ENCODE measurements around the gene SND1. TPM values are rescaled to one million over a fixed set of nuclear protein-coding genes. Genes with fewer than 3 reads are reported as not detected.

Gene SND1
- total RNA-seq, 3 donors from 2014 or later: 83.5 to 131 (median 120) TPM

- H3K9me3 ChIP-seq: no peaks in the 10 kb centered on the region
- no peaks in the 10 kb centered on the region for H3K36me3 ChIP-seq
- no peak for DNase-seq (ENCODE audit: low spot score in 2 of 2)
- no peak overlapping the region for H3K27ac ChIP-seq
- H3K4me3 ChIP-seq: no peak overlapping the region
- TF ChIP-seq CTCF (IDR thresholded peaks at IDR 0.05) (no peak), POLR2AphosphoS5 (IDR thresholded peaks at IDR 0.05) (no peak)
- intact Hi-C loops (cut with DNase I; ENCODE audit: low total_unique reads): no loop called here
- H3K27me3 ChIP-seq: no peaks in the 10 kb centered on the region
- no peaks in the 10 kb centered on the region for H3K4me1 ChIP-seq
Observed at GRCh38 chr7:128081351-128081750, 429.4 kb downstream of the SND1 start.

GRCh38 chr7:128081808-128082207 lies 429.8 kb downstream of the SND1 start:
- Histone ChIP-seq H3K27me3 (no peaks in the 10 kb centered on the region), H3K9me3 (no peaks in the 10 kb centered on the region), H3K36me3 (no peaks in the 10 kb centered on the region), H3K4me3 (no peak overlapping the region), H3K27ac (no peak overlapping the region), H3K4me1 (no peaks in the 10 kb centered on the region)
- no peak for DNase-seq (ENCODE audit: low spot score in 2 of 2)
- TF ChIP-seq POLR2AphosphoS5 (IDR thresholded peaks at IDR 0.05) (no peak), POLR2A (IDR thresholded peaks at IDR 0.05) (no peak), CTCF (IDR thresholded peaks at IDR 0.05) (no peak)
- intact Hi-C loops (cut with DNase I; ENCODE audit: low total_unique reads): no loop called here

- DNase-seq (ENCODE audit: low spot score in 2 of 2): no peak
- Histone ChIP-seq H3K4me3 (no peak overlapping the region), H3K9me3 (no peaks in the 10 kb centered on the region), H3K27me3 (no peaks in the 10 kb centered on the region), H3K27ac (no peak overlapping the region), H3K4me1 (no peaks in the 10 kb centered on the region), H3K36me3 (no peaks in the 10 kb centered on the region)
- intact Hi-C loops (cut with DNase I; ENCODE audit: low total_unique reads): no loop called here
- TF ChIP-seq CTCF (IDR thresholded peaks at IDR 0.05) (no peak), POLR2A (IDR thresholded peaks at IDR 0.05) (no peak), POLR2AphosphoS5 (IDR thresholded peaks at IDR 0.05) (no peak)
Observed at GRCh38 chr7:128082431-128082830, 430.4 kb downstream of the SND1 start.

GRCh38 chr7:128084896-128085608 lies 433.1 kb downstream of the SND1 start:
- Histone ChIP-seq H3K27me3 (no peaks in the 10 kb centered on the region), H3K27ac (no peak overlapping the region), H3K36me3 (no peaks in the 10 kb centered on the region), H3K9me3 (no peaks in the 10 kb centered on the region), H3K4me3 (no peak overlapping the region), H3K4me1 (no peaks in the 10 kb centered on the region)
- TF ChIP-seq CTCF (IDR thresholded peaks at IDR 0.05) (no peak), POLR2AphosphoS5 (IDR thresholded peaks at IDR 0.05) (no peak), POLR2A (IDR thresholded peaks at IDR 0.05) (no peak)
- DNase-seq (ENCODE audit: low spot score in 2 of 2): no peak
- intact Hi-C loops (cut with DNase I; ENCODE audit: low total_unique reads): no loop called here

- H3K4me3 ChIP-seq: no peak overlapping the region
- H3K27me3 ChIP-seq: no peaks in the 10 kb centered on the region
- H3K9me3 ChIP-seq: no peaks in the 10 kb centered on the region
- TF ChIP-seq POLR2AphosphoS5 (IDR thresholded peaks at IDR 0.05): no peak
- no peak for TF ChIP-seq CTCF (IDR thresholded peaks at IDR 0.05)
- no peak for TF ChIP-seq POLR2A (IDR thresholded peaks at IDR 0.05)
- DNase-seq (ENCODE audit: low spot score in 2 of 2): no peak
- no peak overlapping the region for H3K27ac ChIP-seq
- H3K36me3 ChIP-seq: no peaks in the 10 kb centered on the region
- H3K4me1 ChIP-seq: no peaks in the 10 kb centered on the region
- intact Hi-C loops (cut with DNase I; ENCODE audit: low total_unique reads): no loop called here
Observed at GRCh38 chr7:128090492-128090891, 438.5 kb downstream of the SND1 start.

All from breast epithelium (tissue), 4 donors.